NT2/D1 (cell line): ENCODE results near the gene ZNF487.

Source experiments
- SUZ12 ChIP-seq: IDR thresholded peaks from 2 replicates; pipeline ENCODE4 v1.6.1; 2011; ENCODE audit not compliant: insufficient read length, insufficient read depth; ENCODE audit errors: extremely low read depth
- YY1 ChIP-seq: IDR thresholded peaks from 2 replicates; pipeline ENCODE4 v1.6.1; 2011; ENCODE audit not compliant: insufficient read length, insufficient read depth
- ZNF274 ChIP-seq: IDR thresholded peaks from 2 replicates; pipeline ENCODE4 v1.6.1; 2011; ENCODE audit warnings: mild to moderate bottlenecking, low read depth, low read length

DNA sequence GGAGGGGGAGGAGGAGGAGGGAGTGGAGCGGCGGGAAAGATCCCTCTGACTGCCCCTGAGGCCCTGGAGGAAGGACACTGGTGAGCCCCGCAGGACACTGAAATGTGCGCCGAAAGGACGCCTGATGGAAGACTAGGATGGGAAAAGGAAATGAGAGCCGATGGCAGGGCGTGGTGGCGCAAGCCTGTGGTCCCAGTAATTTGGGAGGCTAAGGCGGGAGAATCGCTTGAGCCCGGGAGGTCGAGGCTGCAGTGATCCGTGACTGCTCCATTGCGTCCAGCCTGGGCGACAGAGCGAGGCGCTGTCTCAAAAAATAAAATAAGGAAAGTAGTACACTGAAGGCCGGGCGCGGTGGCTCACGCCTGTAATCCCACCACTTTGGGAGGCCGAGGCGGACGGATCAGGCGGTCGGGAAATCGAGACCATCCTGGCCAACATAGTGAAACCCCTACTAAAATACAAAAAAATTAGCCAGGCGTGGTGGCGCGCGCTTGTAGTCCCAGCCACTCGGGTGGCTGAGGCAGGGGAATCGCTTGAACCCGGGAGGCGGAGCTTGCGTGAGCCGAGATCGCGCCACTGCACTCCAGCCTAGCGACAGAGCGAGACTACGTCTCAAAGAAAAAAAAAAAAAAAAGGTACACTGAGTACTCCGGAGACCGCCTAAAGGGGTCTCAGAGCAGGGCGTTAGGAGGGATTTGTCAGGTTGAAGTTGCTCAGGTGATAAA, 27.4 kb upstream of the ZNF487 start:
- no peak for TF ChIP-seq ZNF274
- TF ChIP-seq YY1 = no peak
- TF ChIP-seq SUZ12 = no peak
